ENCODE results near the gene ATP1A4.
A peak's percentile ranks its signal among the peaks of the same experiment; 100 is the strongest.

Gene ATP1A4

DNA sequence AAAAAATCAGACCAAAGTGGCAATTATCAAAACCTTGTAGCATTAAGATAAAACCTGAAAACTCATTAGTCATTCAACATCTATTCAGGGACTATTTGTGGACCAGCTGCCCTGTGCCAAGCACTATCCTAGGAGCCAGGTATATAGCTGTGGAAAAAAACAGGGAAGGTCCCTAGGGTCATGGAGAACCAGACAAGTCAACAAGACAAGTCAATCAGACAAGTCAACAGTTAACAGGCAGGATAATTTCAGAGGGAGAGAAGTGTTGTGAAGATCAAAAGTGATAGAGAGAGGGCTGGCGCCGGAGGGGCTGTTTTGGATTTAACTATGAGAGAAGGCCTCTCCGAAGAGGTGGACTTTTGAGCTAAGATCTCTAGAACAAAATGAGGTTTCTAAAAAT lies 3.3 kb upstream of the ATP1A4 start:
- DNase-seq = no peak

GRCh38 chr1:160149233-160149632 lies 2.2 kb upstream of the ATP1A4 start:
- DNase-seq = no peak

- DNase-seq = peak; percentile 32
These were observed 1.7 kb upstream of the ATP1A4 start for GRCh38 chr1:160149716-160150115.

- DNase-seq = peak; percentile 14
These were observed 3.4 kb downstream of the ATP1A4 start for GRCh38 chr1:160154790-160155189.

GRCh38 chr1:160156361-160156760 lies 5.0 kb downstream of the ATP1A4 start:
- no peak for DNase-seq

- no peak for DNase-seq
These were observed 5.8 kb downstream of the ATP1A4 start for GRCh38 chr1:160157174-160157573.

GRCh38 chr1:160158031-160158430 lies 6.6 kb downstream of the ATP1A4 start:
- no peak for DNase-seq

DNA sequence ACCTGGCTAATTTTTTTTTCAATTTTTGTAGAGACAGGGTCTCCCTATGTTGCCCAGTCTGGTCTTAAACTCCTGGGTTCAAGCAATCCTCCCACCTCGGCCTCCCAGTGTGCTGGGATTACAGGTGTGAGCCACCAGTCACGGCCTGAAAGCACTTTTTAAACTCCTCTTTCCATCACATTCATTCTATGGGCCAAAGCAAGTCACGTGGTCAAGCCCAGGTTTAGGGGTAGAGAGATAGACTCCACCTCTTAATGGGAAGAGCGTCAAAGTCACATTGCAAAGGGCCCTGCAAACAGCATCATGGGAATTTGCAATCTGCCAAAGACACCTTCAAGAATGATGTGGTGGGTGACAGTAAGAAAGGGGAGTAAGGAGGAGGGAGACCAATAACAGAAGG lies 7.1 kb downstream of the ATP1A4 start:
- DNase-seq = no peak

GRCh38 chr1:160159846-160160245 lies 8.4 kb downstream of the ATP1A4 start:
- DNase-seq = no peak

GRCh38 chr1:160161965-160162705 lies 10.7 kb downstream of the ATP1A4 start:
- peak; percentile 46 for DNase-seq

DNA sequence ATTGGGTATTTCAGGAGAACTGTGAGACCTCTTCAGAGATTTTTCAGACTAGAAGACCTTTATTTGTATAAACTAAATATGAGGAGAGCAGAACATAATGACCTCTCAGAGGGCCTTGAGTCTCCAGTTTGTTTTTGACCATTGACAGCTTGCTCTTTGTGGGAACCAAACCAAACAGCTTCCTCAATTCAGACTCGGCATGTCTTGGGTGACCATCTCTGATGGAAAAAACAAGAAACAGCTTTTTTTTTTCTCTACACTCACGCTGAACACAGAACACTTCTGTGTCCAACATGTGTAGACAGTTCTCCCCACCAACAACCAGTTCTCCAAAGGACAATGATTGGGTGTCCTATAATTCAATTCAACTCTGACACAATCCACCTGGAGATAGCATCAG lies 11.5 kb downstream of the ATP1A4 start:
- peak; percentile 39 for DNase-seq

DNA sequence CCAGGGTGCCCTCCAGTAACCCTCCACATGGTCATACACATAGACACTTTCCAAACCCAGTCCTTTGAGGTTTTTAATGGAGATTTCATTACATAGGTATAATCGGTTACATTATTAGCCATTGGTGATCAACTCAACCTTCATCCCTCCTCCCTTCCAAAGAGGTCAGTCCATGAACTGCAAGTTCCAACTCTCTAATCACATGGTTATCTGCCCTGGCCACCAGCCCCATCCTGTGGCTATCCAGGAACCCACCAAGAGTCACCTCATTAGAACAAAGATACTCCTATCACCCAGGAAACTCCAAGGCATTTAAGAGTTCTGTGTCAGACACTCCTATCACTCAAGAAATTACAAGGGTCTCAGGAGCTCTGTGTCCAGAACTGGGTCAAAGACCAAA lies 12.2 kb downstream of the ATP1A4 start:
- DNase-seq = peak; percentile 41

DNA sequence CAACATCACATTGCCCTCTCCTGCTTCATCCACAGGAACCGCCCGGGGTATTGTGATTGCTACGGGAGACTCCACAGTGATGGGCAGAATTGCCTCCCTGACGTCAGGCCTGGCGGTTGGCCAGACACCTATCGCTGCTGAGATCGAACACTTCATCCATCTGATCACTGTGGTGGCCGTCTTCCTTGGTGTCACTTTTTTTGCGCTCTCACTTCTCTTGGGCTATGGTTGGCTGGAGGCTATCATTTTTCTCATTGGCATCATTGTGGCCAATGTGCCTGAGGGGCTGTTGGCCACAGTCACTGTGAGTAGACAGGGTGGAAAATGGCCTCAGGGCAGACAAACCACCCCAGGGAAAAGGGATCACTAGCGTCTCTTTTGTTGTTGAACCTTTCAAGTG lies 12.7 kb downstream of the ATP1A4 start:
- DNase-seq = no peak

- no peak for DNase-seq
These were observed 14.9 kb downstream of the ATP1A4 start for GRCh38 chr1:160166166-160166868.

- no peak for DNase-seq
These were observed 15.7 kb downstream of the ATP1A4 start for GRCh38 chr1:160167056-160167455.

DNA sequence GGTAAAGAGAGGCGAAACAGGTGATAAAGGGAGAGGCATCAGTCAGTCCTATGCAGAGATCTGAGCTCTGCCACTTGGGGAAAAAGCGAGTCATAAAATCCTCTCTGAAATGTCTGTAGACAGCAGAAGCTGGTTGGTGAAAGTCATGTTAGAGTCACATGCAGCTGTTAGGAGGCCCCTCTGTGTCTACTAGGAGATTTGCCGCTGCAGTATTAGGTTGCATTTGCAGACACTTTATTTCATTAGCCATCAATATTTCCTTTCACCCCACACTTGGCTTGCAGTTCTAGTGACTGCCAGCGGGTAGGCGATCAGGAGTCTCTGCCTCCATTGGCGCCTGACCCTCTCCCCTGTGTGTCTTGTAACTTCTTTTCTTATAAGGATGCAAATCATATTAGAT lies 16.2 kb downstream of the ATP1A4 start:
- no peak for DNase-seq

GRCh38 chr1:160168016-160168415 lies 16.6 kb downstream of the ATP1A4 start:
- no peak for DNase-seq

DNA sequence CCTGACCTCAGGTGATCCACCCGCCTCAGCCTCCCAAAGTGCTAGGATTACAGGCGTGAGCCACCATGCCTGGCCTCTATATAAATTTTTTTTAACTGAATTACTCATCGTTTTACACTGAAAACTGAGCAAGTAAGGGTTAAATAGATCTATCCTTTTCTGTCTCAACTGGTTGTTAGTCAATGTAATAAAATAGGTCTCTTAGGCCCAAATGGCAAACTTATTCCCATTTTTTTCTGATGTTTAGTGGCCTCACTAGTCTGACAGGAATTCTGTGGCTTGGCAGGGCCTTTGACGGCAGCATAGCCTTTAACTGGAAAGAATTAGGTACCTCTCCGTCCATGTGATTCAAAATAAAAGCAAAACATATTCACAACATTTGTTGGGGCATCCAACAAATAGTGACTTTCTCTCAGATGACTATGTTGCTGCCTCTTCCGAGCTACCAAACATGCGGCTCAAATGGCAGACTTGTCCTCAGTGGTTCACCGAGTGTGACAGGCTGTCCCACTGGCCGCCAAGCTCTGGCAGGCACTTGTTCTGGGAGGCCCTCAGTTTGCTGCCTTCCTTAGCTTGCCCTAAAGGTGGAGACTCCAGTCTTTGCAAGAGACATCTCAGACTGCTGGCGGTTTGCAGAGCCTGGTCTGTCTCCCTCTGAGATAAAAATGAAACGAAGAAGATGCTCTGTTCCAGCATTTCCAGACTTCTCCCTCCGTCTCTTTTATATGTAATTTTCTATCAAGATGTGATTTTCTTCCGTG lies 17.4 kb downstream of the ATP1A4 start:
- DNase-seq = no peak

GRCh38 chr1:160169553-160170399 lies 18.4 kb downstream of the ATP1A4 start:
- DNase-seq = no peak

DNA sequence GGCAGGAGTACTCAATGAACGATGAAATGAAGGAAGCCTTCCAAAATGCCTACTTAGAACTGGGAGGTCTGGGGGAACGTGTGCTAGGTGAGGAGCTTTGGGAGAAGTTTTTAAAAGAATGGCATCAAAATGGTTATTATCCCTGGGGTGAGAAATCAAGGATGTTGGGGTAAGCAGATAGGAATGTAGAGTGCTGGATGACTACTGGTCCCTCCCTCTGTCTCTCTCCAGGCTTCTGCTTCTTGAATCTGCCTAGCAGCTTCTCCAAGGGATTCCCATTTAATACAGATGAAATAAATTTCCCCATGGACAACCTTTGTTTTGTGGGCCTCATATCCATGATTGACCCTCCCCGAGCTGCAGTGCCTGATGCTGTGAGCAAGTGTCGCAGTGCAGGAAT lies 20.0 kb downstream of the ATP1A4 start:
- no peak for DNase-seq

- DNase-seq = no peak
These were observed 20.6 kb downstream of the ATP1A4 start for GRCh38 chr1:160171980-160172379.

GRCh38 chr1:160177231-160177630 lies 25.8 kb downstream of the ATP1A4 start:
- DNase-seq = peak; percentile 41

- no peak for DNase-seq
These were observed 26.3 kb downstream of the ATP1A4 start for GRCh38 chr1:160177667-160178066.

Measured in OCI-M1 (cell line).